Parathyroid adenoma (tissue), 2 donors: ENCODE measurements around the gene TEDC2.

Experiments used
- H2AFZ ChIP-seq: fragments of 300-600 bp; sonication (generic); one replicate; pipeline ENCODE4 v1.7.0; 2017; ENCODE audit warnings: antibody characterized with exemption, mild to moderate bottlenecking
- H3K27ac ChIP-seq: fragments of 300-600 bp; sonication (generic); one replicate; pipeline ENCODE4 v1.7.0; 2017
- H3K27me3 ChIP-seq: fragments of 300-600 bp; sonication (generic); one replicate; pipeline ENCODE4 v1.7.0; 2017; ENCODE audit warnings: low read length; ENCODE audit not compliant: control insufficient read depth, insufficient read depth
- H3K36me3 ChIP-seq: fragments of 300-600 bp; sonication (generic); one replicate; pipeline ENCODE4 v1.7.0; 2017; ENCODE audit warnings: low read length; ENCODE audit not compliant: control insufficient read depth, insufficient read depth
- H3K4me1 ChIP-seq: fragments of 300-600 bp; sonication (generic); one replicate; pipeline ENCODE4 v1.7.0; 2017; ENCODE audit warnings: control low read depth
- H3K4me2 ChIP-seq: fragments of 300-600 bp; sonication (generic); one replicate; pipeline ENCODE4 v1.7.0; 2017; ENCODE audit warnings: low read length
- H3K4me3 ChIP-seq: fragments of 300-600 bp; sonication (generic); one replicate; pipeline ENCODE4 v1.7.0; 2017; ENCODE audit warnings: low read depth, low read length
- H3K79me2 ChIP-seq: fragments of 300-600 bp; sonication (generic); one replicate; pipeline ENCODE4 v1.7.0; 2017; ENCODE audit warnings: control low read depth
- H3K9ac ChIP-seq: fragments of 300-600 bp; sonication (generic); one replicate; pipeline ENCODE4 v1.7.0; 2017; ENCODE audit warnings: mild to moderate bottlenecking
- H3K9me3 ChIP-seq: fragments of 300-600 bp; sonication (generic); one replicate; pipeline ENCODE4 v1.7.0; 2017; ENCODE audit warnings: low read length; ENCODE audit not compliant: control insufficient read depth
- TF ChIP-seq, protein P1 (sequence below): fragments of 300-600 bp; sonication (generic); IDR thresholded peaks from one replicate; pipeline ENCODE4 v1.7.0; 2017; ENCODE audit warnings: antibody characterized with exemption, mild to moderate bottlenecking
- donor health status: primary hyperparathyroidism.

The TEDC2 gene

GRCh38 chr16:2470234-2470601 lies 10.3 kb downstream of the TEDC2 start:
- Histone ChIP-seq H3K9me3 (no peaks in the 10 kb centered on the region), H3K27me3 (no peaks in the 10 kb centered on the region), H3K4me2 (no peak overlapping the region), H2AFZ (no peak overlapping the region), H3K4me3 (no peak overlapping the region), H3K9ac (no peak overlapping the region), H3K4me1 (peaks cover 12% of the 10 kb centered on the region), H3K79me2 (no peaks in the 10 kb centered on the region), H3K36me3 (no peaks in the 10 kb centered on the region), H3K27ac (no peak overlapping the region)
- TF ChIP-seq, protein P1, sequence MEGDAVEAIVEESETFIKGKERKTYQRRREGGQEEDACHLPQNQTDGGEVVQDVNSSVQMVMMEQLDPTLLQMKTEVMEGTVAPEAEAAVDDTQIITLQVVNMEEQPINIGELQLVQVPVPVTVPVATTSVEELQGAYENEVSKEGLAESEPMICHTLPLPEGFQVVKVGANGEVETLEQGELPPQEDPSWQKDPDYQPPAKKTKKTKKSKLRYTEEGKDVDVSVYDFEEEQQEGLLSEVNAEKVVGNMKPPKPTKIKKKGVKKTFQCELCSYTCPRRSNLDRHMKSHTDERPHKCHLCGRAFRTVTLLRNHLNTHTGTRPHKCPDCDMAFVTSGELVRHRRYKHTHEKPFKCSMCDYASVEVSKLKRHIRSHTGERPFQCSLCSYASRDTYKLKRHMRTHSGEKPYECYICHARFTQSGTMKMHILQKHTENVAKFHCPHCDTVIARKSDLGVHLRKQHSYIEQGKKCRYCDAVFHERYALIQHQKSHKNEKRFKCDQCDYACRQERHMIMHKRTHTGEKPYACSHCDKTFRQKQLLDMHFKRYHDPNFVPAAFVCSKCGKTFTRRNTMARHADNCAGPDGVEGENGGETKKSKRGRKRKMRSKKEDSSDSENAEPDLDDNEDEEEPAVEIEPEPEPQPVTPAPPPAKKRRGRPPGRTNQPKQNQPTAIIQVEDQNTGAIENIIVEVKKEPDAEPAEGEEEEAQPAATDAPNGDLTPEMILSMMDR = no peak

- H3K36me3 ChIP-seq = no peaks in the 10 kb centered on the region
- no peaks in the 10 kb centered on the region for H3K9me3 ChIP-seq
- TF ChIP-seq, protein P1 = no peak
- no peak overlapping the region for H3K27ac ChIP-seq
- H3K9ac ChIP-seq = no peak overlapping the region
- H2AFZ ChIP-seq = no peak overlapping the region
- no peaks in the 10 kb centered on the region for H3K27me3 ChIP-seq
- H3K4me3 ChIP-seq = no peak overlapping the region
- H3K4me2 ChIP-seq = no peak overlapping the region
- H3K79me2 ChIP-seq = no peaks in the 10 kb centered on the region
- H3K4me1 ChIP-seq = peaks cover 12% of the 10 kb centered on the region
Measured at GRCh38 chr16:2470603-2471015, 10.7 kb downstream of the TEDC2 start.

GRCh38 chr16:2471016-2471652 lies 11.2 kb downstream of the TEDC2 start, which contains the start of gene NTN3:
TSS of gene NTN3 (plus strand) at chr16:2471297. CDS start at chr16:2471702, 405 bp downstream.
- H2AFZ ChIP-seq = peak within 1 kb of the TSS; percentile 5

GRCh38 chr16:2471653-2472487 lies 12.0 kb downstream of the TEDC2 start:
- Histone ChIP-seq H3K36me3 (no peaks in the 10 kb centered on the region), H3K27me3 (no peaks in the 10 kb centered on the region), H3K4me1 (peaks cover 15% of the 10 kb centered on the region), H3K27ac (no peak overlapping the region), H3K79me2 (no peaks in the 10 kb centered on the region), H3K9me3 (no peaks in the 10 kb centered on the region), H3K9ac (no peak overlapping the region), H3K4me2 (no peak overlapping the region), H3K4me3 (no peak overlapping the region), H2AFZ (peak overlapping the region; percentile 5)
- TF ChIP-seq, protein P1 = no peak

More at GRCh38 chr16:2471016-2471652, 11.2 kb downstream of the TEDC2 start, which contains the start of gene NTN3:
- Histone ChIP-seq H3K79me2 (no peaks in the 10 kb centered on the region), H3K4me3 (no peak within 1 kb of the TSS), H3K4me1 (peaks cover 12% of the 10 kb centered on the region), H3K9ac (no peak within 1 kb of the TSS), H3K27me3 (no peaks in the 10 kb centered on the region), H3K36me3 (no peaks in the 10 kb centered on the region), H3K27ac (no peak within 1 kb of the TSS), H3K9me3 (no peaks in the 10 kb centered on the region), H3K4me2 (no peak within 1 kb of the TSS)
- TF ChIP-seq, protein P1 = no peak
